GM19023 (cell line): ENCODE measurements around the gene ABCF2.

Experiments used
- ATAC-seq: cut with Tn5 transposase; IDR thresholded peaks from one replicate; pipeline ENCODE4 v1.9.1; 2021; ENCODE audit warnings: mild to moderate bottlenecking, moderate library complexity; ENCODE audit not compliant: unreplicated experiment

ABCF2 gene

GRCh38 chr7:151226560-151226874 is 488 bp downstream of the ABCF2 start:
- peak; percentile 7 for ATAC-seq

GRCh38 chr7:151225948-151226510 is 976 bp downstream of the ABCF2 start:
- no peak for ATAC-seq

GRCh38 chr7:151223728-151224127 is 3.3 kb downstream of the ABCF2 start:
- ATAC-seq = no peak

GRCh38 chr7:151218170-151218569 is 8.8 kb downstream of the ABCF2 start:
- ATAC-seq = no peak

- no peak for ATAC-seq
Observed at GRCh38 chr7:151215396-151215795, 11.6 kb downstream of the ABCF2 start.

- no peak for ATAC-seq
Observed at GRCh38 chr7:151213826-151214225, 13.2 kb downstream of the ABCF2 start.

- no peak for ATAC-seq
Observed at GRCh38 chr7:151212626-151213025, 14.4 kb downstream of the ABCF2 start.

- no peak for ATAC-seq
Observed at GRCh38 chr7:151211155-151211772, 15.7 kb downstream of the ABCF2 start.

GRCh38 chr7:151210087-151210854 is 16.7 kb downstream of the ABCF2 start, which contains the start of gene H2BK1:
Gene H2BK1 (minus strand): TSS chr7:151210488. CDS start chr7:151210318, 170 bp downstream.
- ATAC-seq = no peak

GRCh38 chr7:151209588-151209987 is 17.4 kb downstream of the ABCF2 start:
- ATAC-seq = no peak

GRCh38 chr7:151208253-151208862 is 18.6 kb downstream of the ABCF2 start:
- no peak for ATAC-seq

- ATAC-seq = no peak
Observed at GRCh38 chr7:151207804-151208203, 19.2 kb downstream of the ABCF2 start.

GRCh38 chr7:151207315-151207714 is 19.7 kb downstream of the ABCF2 start:
- ATAC-seq = no peak

GRCh38 chr7:151206914-151207313 is 20.1 kb downstream of the ABCF2 start:
- ATAC-seq = no peak

GRCh38 chr7:151205730-151206129 is 21.3 kb downstream of the ABCF2 start:
- ATAC-seq = no peak

GRCh38 chr7:151204383-151205032 is 22.5 kb downstream of the ABCF2 start:
- no peak for ATAC-seq

- ATAC-seq = no peak
Observed at GRCh38 chr7:151202836-151203235, 24.2 kb downstream of the ABCF2 start.

- ATAC-seq = no peak
Observed at GRCh38 chr7:151201751-151202150, 25.3 kb downstream of the ABCF2 start.

- no peak for ATAC-seq
Observed at GRCh38 chr7:151201344-151201743, 25.7 kb downstream of the ABCF2 start.

- ATAC-seq = no peak
Observed at GRCh38 chr7:151198945-151199848, 27.8 kb downstream of the ABCF2 start.
